GM23338 (cell line): Measurements from ENCODE around the gene RPEL1. TPM values are rescaled to one million over a fixed set of nuclear protein-coding genes. Genes with fewer than 3 reads are reported as not detected.

Source experiments
- ATAC-seq: fragments of 200-7000 bp; cut with Tn5 transposase; 3 replicates; pipeline ENCODE4 v1.9.1; 2020
- DNase-seq: peaks from one replicate; pipeline ENCODE4 v3.0.0-alpha.2; 2015; ENCODE audit warnings: low spot score
- H2AFZ ChIP-seq: fragments of 200-600 bp; sonication (generic); 2 replicates; pipeline ENCODE4 v1.8.0; 2016; ENCODE audit warnings: antibody characterized with exemption, mild to moderate bottlenecking, moderate library complexity
- H3F3A ChIP-seq: fragments of 200-600 bp; sonication (generic); replicated peaks from 2 replicates; pipeline ENCODE4 v1.8.0; 2017; ENCODE audit warnings: antibody characterized with exemption, mixed run types, low read depth
- H3K27ac ChIP-seq: fragments of 200-600 bp; sonication (generic); 2 replicates; pipeline ENCODE4 v1.6.1; 2016; ENCODE audit warnings: low read depth
- H3K27me3 ChIP-seq: fragments of 200-600 bp; sonication (generic); 2 replicates; pipeline ENCODE4 v1.8.0; 2016; ENCODE audit warnings: mild to moderate bottlenecking, mixed run types, moderate library complexity; ENCODE audit not compliant: insufficient read depth
- H3K36me3 ChIP-seq: fragments of 200-600 bp; sonication (generic); 2 replicates; pipeline ENCODE4 v1.8.0; 2016; ENCODE audit warnings: mild to moderate bottlenecking; ENCODE audit not compliant: insufficient read depth
- H3K4me1 ChIP-seq: fragments of 200-600 bp; sonication (generic); 2 replicates; pipeline ENCODE4 v1.8.0; 2016; ENCODE audit warnings: mild to moderate bottlenecking, moderate library complexity; ENCODE audit not compliant: insufficient read depth
- H3K4me2 ChIP-seq: fragments of 200-600 bp; sonication (generic); 2 replicates; pipeline ENCODE4 v1.7.1; 2017; ENCODE audit warnings: mixed run types
- H3K4me3 ChIP-seq: fragments of 200-600 bp; sonication (generic); 2 replicates; pipeline ENCODE4 v1.6.1; 2016; ENCODE audit warnings: mixed run types
- H3K79me2 ChIP-seq: fragments of 200-600 bp; sonication (generic); replicated peaks from 2 replicates; pipeline ENCODE4 v1.8.0; 2017; ENCODE audit warnings: mild to moderate bottlenecking; ENCODE audit not compliant: insufficient read depth
- H3K9me2 ChIP-seq: fragments of 200-600 bp; sonication (generic); 2 replicates; pipeline ENCODE4 v1.8.0; 2017; ENCODE audit not compliant: insufficient read depth
- H4K20me1 ChIP-seq: fragments of 200-600 bp; sonication (generic); replicated peaks from 2 replicates; pipeline ENCODE4 v1.8.0; 2017; ENCODE audit warnings: mild to moderate bottlenecking; ENCODE audit not compliant: insufficient read depth
- H3K27ac Mint-ChIP-seq: 2 replicates; pipeline ENCODE4 v1.8.0; 2020; ENCODE audit warnings: inconsistent platforms, mild to moderate bottlenecking, moderate library complexity, mixed read lengths
- H3K27me3 Mint-ChIP-seq: 3 replicates; pipeline ENCODE4 v1.8.0; 2022; ENCODE audit warnings: low read depth, mild to moderate bottlenecking, moderate library complexity, mixed read lengths, inconsistent platforms; ENCODE audit not compliant: insufficient read depth, poor library complexity
- H3K36me3 Mint-ChIP-seq: 3 replicates; pipeline ENCODE4 v1.8.0; 2021; ENCODE audit warnings: low read depth, mild to moderate bottlenecking, inconsistent platforms, moderate library complexity, mixed read lengths
- H3K4me1 Mint-ChIP-seq: 3 replicates; pipeline ENCODE4 v1.8.0; 2020; ENCODE audit warnings: mild to moderate bottlenecking, inconsistent platforms, mixed read lengths
- H3K4me3 Mint-ChIP-seq: 3 replicates; pipeline ENCODE4 v1.8.0; 2021; ENCODE audit warnings: moderate library complexity, mild to moderate bottlenecking, inconsistent platforms, mixed read lengths
- H3K9me3 Mint-ChIP-seq: 3 replicates; pipeline ENCODE4 v1.8.0; 2020; ENCODE audit warnings: moderate library complexity, mild to moderate bottlenecking, inconsistent platforms, mixed read lengths
- CTCF ChIP-seq, 2 experiments: fragments of 200-600 bp in 1 of 2; sonication (generic) in 1 of 2; conservative IDR thresholded peaks; 2 replicates each; pipeline versions ENCODE4 v1.5.1 to v1.6.1; 2016 to 2017; ENCODE audit warnings: antibody characterized with exemption in 2 of 2, low read depth in 2 of 2, mild to moderate bottlenecking in 2 of 2, moderate library complexity in 1 of 2
- ETS1 ChIP-seq: IDR thresholded peaks from 2 replicates; pipeline ENCODE4 v1.6.1; 2016; ENCODE audit warnings: antibody characterized with exemption
- POLR2AphosphoS5 ChIP-seq: IDR thresholded peaks from 2 replicates; pipeline ENCODE4 v1.6.1; 2016; ENCODE audit warnings: antibody characterized with exemption, low read depth
- STAT1 ChIP-seq: IDR thresholded peaks from one replicate; pipeline ENCODE4 v1.6.1; 2016; ENCODE audit warnings: antibody characterized with exemption; ENCODE audit not compliant: unreplicated experiment
- polyA plus RNA-seq: library from polyadenylated mRNA; unstranded; fragments of >200 nt; fragmentation: Nextera tagmentation; extraction: Ambion mirVana; gene quantifications from 2 replicates; pipeline ENCODE4 v1.2.1, GENCODE V29; 2016
- total RNA-seq: library from RNA; depleted of rRNA; stranded (reverse); fragments of >200 nt; shearing (Covaris generic); gene quantifications from 2 replicates; pipeline ENCODE4 v1.2.3, GENCODE V29; 2014

Gene RPEL1
- total and polyA plus RNA-seq, 2 experiments from 2014 or later = not detected

- Mint-ChIP-seq H3K4me1 (peaks cover 29% of the 10 kb centered on the region), H3K36me3 (no peaks in the 10 kb centered on the region; the same call in 2 of the 3 replicates)
These were observed 9.9 kb upstream of the RPEL1 start for GRCh38 chr10:103235775-103236174.

GRCh38 chr10:103238506-103239252 lies 7.0 kb upstream of the RPEL1 start:
- H3K27me3 ChIP-seq = no peaks in the 10 kb centered on the region
- H3K4me1 Mint-ChIP-seq = peaks cover 17% of the 10 kb centered on the region
- H2AFZ ChIP-seq = peak overlapping the region; percentile 97
- H3K4me2 ChIP-seq = no peak overlapping the region
- H3K27ac ChIP-seq = 0 out of 2 replicates have a peak overlapping the region, but pooled peaks have one; percentile 24
- peak; percentile 88 for DNase-seq
- H3K4me1 ChIP-seq = peaks cover 16% of the 10 kb centered on the region
- no peaks in the 10 kb centered on the region for H3K79me2 ChIP-seq
- TF ChIP-seq ETS1 (no peak), CTCF (conservative IDR thresholded peaks at IDR 0.05; ENCODE audit: low read depth in 2 of 2) (peak; percentile 61 to 96)
- H3K9me3 Mint-ChIP-seq = no peaks in the 10 kb centered on the region; the same call in 2 of the 3 replicates
- no peaks in the 10 kb centered on the region; the same call in 2 of the 3 replicates for H3K36me3 Mint-ChIP-seq
- H3K27ac Mint-ChIP-seq = no peak overlapping the region
- H3F3A ChIP-seq = 0 out of 2 replicates have a peak, but pooled peaks cover 2% of the 10 kb centered on the region
- H3K36me3 ChIP-seq = no peaks in the 10 kb centered on the region
- H3K9me2 ChIP-seq = no peaks in the 10 kb centered on the region
- H3K4me3 Mint-ChIP-seq = no peak overlapping the region
- H4K20me1 ChIP-seq = no peaks in the 10 kb centered on the region
- peaks cover 6% of the 10 kb centered on the region for H3K27me3 Mint-ChIP-seq
- ATAC-seq = peak; percentile 95
- H3K4me3 ChIP-seq = no peak overlapping the region

More at GRCh38 chr10:103235775-103236174, 9.9 kb upstream of the RPEL1 start:
- Mint-ChIP-seq H3K27ac (no peak overlapping the region), H3K4me3 (no peak overlapping the region), H3K9me3 (no peaks in the 10 kb centered on the region; the same call in 2 of the 3 replicates), H3K27me3 (peaks cover 9% of the 10 kb centered on the region)
- no peak overlapping the region for H2AFZ ChIP-seq
- no peaks in the 10 kb centered on the region for H3K9me2 ChIP-seq
- H3K4me1 ChIP-seq = peaks cover 5% of the 10 kb centered on the region
- TF ChIP-seq POLR2AphosphoS5 = no peak
- no peak overlapping the region for H3K4me2 ChIP-seq
- DNase-seq = no peak
- H3K27me3 ChIP-seq = no peaks in the 10 kb centered on the region
- H3K79me2 ChIP-seq = no peaks in the 10 kb centered on the region
- H3K4me3 ChIP-seq = no peak overlapping the region
- H4K20me1 ChIP-seq = no peaks in the 10 kb centered on the region
- ATAC-seq = no peak
- no peaks in the 10 kb centered on the region for H3K36me3 ChIP-seq
- H3K27ac ChIP-seq = no peak overlapping the region
- H3F3A ChIP-seq = peaks cover 3% of the 10 kb centered on the region; the same call in 1 of the 2 replicates

GRCh38 chr10:103241262-103242011 lies 4.2 kb upstream of the RPEL1 start:
- Mint-ChIP-seq H3K4me1 (peaks cover 17% of the 10 kb centered on the region), H3K4me3 (no peak overlapping the region), H3K9me3 (no peaks in the 10 kb centered on the region), H3K36me3 (no peaks in the 10 kb centered on the region; the same call in 2 of the 3 replicates), H3K27me3 (peaks cover 3% of the 10 kb centered on the region), H3K27ac (peak overlapping the region; percentile 93; the same call in 1 of the 2 replicates)
- no peaks in the 10 kb centered on the region for H4K20me1 ChIP-seq
- no peaks in the 10 kb centered on the region for H3K27me3 ChIP-seq
- H3K4me1 ChIP-seq = peaks cover 16% of the 10 kb centered on the region
- no peaks in the 10 kb centered on the region for H3K79me2 ChIP-seq
- H3K9me2 ChIP-seq = no peaks in the 10 kb centered on the region
- H3K36me3 ChIP-seq = no peaks in the 10 kb centered on the region
- ATAC-seq (peak; percentile 21), DNase-seq (peak; percentile 22)
- H3K4me3 ChIP-seq = no peak overlapping the region
- 0 out of 2 replicates have a peak, but pooled peaks cover 2% of the 10 kb centered on the region for H3F3A ChIP-seq
- peak overlapping the region; percentile 55; the same call in 1 of the 2 replicates for H3K4me2 ChIP-seq
- H3K27ac ChIP-seq = no peak overlapping the region; the same call in 1 of the 2 replicates
- peak overlapping the region; percentile 97 for H2AFZ ChIP-seq
- no peak for TF ChIP-seq STAT1
